Measurements from ENCODE around the gene MESD.

MESD gene

GRCh38 chr15:80989518-80990478 is at the start of gene MESD:
Gene MESD, minus strand, starts transcription at chr15:80989819. Its CDS starts 28 bp downstream, at chr15:80989791.
- DNase-seq: peak; percentile 92 to 95

DNA sequence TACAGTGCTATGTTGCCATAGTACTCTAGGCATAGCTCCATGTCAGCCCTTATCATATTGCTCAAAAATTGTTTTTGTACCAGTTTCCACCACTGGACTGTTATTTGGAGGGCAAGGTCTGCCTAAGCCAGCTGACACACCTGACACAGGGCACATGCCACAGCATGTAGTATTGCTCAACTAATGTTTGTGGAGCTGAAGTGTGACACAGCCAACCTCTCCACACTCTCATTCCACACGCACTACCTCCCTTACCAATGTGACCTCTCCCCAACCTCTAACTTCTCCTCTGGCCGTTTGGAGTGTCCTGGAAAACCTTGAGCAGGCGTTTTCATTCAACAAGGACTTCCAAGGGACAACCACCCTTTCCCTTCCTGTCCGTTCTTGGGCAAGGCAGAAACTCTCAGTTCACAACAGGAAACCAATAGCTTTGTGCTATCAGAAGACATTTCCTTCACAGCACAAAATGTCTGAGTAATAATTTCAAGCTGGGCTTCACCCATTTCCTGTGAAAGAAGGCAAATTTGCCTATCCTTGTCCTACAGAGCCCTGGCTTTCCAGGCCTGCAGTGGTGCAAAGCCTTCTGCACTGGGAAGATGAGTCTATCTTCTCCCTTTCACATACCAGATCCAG is 49.5 kb upstream of the MESD start:
- peak in 1 of 2 donors; percentile 35 for DNase-seq

DNA sequence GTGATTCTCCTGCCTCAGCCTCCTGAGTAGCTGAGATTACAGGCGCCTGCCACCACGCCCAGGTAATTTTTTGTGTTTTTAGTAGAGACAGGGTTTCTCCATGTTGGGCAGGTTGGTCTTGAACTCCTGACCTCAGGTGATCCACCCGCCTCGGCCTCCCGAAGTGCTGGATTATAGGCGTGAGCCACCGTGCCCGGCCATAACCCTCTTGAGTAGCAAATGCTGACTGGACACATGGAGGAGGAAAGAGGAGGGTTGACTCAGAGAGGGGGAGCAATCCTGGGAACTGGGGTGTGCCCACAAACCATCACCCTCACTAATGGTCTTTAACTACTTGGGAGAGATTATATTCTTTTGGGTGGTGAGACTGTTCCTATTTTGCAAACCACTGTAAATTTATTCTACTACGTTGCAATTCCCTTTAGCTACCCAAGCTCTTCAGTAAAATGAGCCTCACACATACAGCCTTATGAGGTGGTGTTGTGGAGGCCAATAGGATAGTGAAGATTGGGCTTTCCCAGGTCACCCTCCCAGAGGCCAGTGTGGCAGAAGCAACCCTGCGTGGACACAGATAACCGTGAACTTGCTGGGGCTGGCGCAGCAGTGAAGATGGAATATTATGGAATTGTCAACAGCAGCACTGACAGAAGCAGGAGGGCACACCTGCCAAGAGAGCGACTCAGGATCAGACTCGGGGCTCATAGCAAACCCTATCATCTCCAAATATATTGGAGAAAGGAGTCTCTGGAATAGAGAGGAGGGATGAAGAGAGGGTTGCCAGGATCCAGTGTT is 48.5 kb upstream of the MESD start:
- DNase-seq: no peak

GRCh38 chr15:81033508-81033907 is 43.9 kb upstream of the MESD start:
- no peak for DNase-seq

DNA sequence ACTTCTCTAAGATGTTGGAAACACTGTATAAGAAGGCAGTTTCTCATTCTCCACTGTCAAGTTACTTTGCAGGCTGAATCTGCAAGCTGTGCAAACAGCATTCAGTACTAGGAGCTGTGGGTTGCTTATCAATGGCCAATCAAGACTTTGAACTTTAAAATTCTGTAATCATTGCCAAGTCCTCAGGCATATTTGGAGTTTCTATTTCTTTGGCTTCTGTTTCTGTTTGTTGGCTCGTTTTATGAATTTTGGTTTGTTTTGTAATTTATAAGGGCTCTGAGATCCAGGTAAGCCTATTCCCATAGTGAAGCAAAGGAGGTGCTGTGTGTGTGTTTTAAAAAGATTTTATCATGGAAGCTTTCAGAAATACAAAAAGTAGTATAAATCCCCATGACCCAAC is 43.2 kb upstream of the MESD start:
- DNase-seq: no peak

GRCh38 chr15:81032355-81032754 is 42.7 kb upstream of the MESD start:
- no peak for DNase-seq

DNA sequence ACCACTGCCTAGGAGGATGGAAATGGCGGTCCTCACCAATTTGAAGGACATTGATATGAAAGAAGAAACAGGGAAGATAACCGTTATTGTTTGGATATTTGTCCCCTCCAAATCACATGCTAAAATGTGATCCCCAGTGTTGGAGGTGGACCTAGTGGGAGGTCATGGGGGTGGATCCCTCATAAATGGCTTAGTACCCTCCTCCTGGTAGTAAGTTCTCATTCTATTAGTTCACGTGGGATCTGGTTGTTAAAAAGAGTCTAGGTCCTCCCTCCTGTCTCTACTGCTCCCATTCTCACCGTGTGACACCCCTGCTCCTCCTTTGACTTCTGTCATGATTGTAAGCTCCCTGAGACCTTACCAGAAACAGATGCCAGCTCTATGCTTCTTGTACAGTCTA is 41.6 kb upstream of the MESD start:
- DNase-seq: no peak

GRCh38 chr15:81030301-81030750 is 40.7 kb upstream of the MESD start:
- no peak for DNase-seq

GRCh38 chr15:81029414-81030300 is 40.0 kb upstream of the MESD start:
- DNase-seq: peak in 1 of 2 donors; percentile 8

DNA sequence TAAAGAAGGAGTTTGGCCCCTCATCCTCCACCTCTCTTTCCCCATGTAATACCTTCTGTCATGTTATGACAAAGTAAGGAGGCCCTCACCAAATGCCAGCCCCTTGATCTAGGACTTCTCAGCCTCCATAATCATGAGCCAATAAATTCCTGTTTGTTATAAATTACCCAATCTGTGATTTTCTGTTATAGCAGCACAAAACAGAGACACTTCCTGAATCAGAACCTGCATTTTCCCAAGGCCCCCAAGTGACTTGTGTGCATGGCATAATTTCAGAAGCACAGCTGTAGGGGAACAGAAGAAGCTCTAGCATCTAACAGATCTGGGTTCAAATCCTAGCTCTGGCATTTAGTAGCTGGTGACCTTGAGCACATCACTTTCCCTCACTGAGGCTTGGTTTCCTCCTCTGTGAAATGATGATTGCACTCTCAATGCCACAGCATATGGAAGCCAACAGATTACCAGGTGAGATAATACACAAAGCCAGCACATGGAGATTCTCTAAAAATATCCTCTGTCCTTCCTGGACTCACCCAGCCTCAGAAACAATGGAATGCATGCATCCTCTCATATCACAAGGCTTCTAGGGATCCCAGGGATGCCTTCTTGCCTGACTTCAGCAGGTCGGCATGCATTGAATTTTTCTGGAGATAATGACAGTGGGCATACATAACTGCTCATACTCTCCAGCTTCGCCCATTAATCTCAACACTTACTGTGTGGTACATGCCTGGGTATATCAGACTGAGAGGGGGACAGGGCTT is 37.4 kb upstream of the MESD start:
- DNase-seq: no peak

GRCh38 chr15:81025721-81026370 is 36.2 kb upstream of the MESD start:
- DNase-seq: no peak

- DNase-seq: no peak
Observed at GRCh38 chr15:81024936-81025335, 35.3 kb upstream of the MESD start.

GRCh38 chr15:81024265-81024872 is 34.8 kb upstream of the MESD start:
- DNase-seq: peak in 1 of 2 donors; percentile 15

DNA sequence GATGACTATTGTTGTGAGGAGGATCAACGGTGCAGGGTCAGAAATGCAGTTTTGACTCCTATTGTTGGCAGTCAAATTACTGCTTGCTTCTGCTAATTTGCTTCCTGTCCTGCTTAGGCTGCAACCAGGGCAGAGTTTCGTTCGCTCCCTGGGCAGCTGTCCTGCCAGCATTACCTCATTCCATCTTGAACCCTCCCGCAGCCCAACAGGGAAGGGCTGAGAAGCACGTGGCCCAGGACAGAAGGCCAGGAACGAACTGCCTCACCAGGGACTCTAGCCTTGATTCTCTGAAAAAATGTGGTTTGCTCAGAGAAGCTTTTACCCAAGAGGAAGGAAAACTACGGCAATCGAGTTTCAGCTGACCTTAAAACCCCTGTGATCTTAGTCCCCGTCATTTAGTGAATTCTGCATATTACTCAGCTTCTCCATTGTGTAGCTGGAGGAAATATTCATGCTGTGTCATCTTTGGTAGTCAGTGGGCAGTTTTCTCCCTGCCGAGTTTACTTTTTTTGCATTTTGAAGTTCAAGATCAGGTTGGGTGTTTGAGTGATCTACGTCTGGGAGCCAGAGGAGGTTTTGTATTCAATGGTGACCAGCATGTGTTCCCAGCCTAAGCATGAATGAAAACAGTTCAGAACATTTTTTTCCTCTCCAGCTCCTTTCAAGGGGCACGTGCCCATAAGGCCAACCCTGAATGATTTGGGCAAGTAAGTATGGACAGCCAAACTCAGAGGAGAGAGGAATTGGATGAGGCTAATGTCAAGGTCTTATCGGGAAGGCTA is 34.1 kb upstream of the MESD start:
- DNase-seq: peak; percentile 45 to 78

- DNase-seq: no peak
Observed at GRCh38 chr15:81021321-81021720, 31.7 kb upstream of the MESD start.

GRCh38 chr15:81018197-81018596 is 28.6 kb upstream of the MESD start:
- no peak for DNase-seq

DNA sequence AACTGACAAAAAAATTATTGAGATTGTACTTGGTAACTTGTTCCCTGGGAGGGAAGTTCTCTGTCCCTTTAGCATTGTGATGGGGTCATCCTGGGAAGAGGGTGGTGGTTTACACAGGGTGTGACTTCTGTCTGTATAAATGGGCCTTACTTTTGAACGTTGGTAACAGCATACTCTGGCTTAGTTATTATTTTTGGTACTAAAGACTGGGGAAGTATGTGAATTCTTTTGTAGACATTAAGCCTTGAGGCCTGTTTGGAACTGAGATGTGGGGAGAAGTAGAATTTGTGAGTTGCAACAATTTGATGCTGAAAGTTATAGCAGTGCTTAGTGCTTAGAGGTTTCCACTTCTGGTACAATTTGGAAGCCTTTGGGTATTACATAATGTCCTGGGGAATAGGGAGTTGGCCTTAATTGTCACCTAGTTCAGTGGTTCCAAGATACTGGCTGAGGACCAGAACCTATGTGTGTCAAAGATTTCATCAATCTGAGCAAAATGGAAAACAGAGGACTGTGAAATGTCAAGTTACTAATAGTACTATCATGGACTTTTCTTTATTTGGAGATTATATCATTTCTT is 27.0 kb upstream of the MESD start:
- DNase-seq: no peak

GRCh38 chr15:81015621-81016488 is 26.2 kb upstream of the MESD start:
- no peak for DNase-seq

Measured in bone marrow (tissue), 2 donors.